LHCN-M2 (cell line): ENCODE measurements around the gene RRM1. TPM values are rescaled to one million over a fixed set of nuclear protein-coding genes. Genes with fewer than 3 reads are reported as not detected.
"Not testable (repeated sequence)": the region's sequence is repeated elsewhere in the genome, so short reads cannot be mapped to it uniquely, and the experiment has no call there.

Experiments
- DNase-seq: peaks from one replicate; pipeline ENCODE4 v3.0.0-alpha.2; 2012; ENCODE audit warnings: low read depth
- polyA plus RNA-seq: library from polyadenylated mRNA; unstranded; fragments of >200 nt; gene quantifications from one replicate; pipeline ENCODE4 v1.2.1, GENCODE V29; 2012; ENCODE audit warnings: missing spikeins
- total RNA-seq: library from RNA; depleted of rRNA; stranded (reverse); fragments of >200 nt; gene quantifications from 2 replicates; pipeline ENCODE4 v1.2.3, GENCODE V29; 2014; rRNA removed

Gene RRM1
- total RNA-seq: 186 and 200 TPM in 2 replicates
- 68.0 TPM for polyA plus RNA-seq

GRCh38 chr11:4094348-4095291 is at the start of gene RRM1:
RRM1 (plus strand) TSS chr11:4094799; CDS start chr11:4095013, 214 bp downstream.
- peak; percentile 97 for DNase-seq

DNA sequence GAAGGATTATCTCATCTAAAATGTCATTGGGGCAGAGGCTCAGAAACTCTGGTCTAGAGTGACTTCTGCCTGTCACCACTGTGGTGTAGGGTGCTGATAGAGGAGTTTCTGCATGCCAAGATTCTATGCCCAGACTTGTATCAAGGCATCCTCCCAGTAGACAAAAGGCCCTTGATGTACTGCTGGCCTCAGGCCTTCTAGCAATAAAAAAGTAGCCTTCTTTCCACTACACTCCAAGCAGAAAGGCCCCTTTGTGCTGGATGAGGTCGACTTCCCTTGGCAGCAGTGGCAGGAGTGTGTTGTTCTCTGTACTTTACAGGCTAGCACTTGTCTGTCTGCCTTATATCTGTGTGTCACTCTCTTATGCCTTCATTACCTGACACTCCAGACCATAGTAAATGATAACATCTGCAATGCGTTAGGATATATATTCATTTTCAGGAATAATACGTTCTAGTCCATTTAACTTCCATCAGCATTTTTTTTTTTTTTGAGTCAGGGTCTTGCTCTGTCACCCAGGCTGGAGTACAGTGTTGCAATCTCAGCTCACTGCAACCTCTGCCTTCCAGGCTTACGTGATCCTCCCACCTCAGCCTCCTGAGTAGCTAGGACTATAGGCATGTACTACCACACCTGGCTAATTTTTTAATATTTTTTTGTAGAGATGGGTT is 49.5 kb upstream of the RRM1 start:
- DNase-seq: no peak

DNA sequence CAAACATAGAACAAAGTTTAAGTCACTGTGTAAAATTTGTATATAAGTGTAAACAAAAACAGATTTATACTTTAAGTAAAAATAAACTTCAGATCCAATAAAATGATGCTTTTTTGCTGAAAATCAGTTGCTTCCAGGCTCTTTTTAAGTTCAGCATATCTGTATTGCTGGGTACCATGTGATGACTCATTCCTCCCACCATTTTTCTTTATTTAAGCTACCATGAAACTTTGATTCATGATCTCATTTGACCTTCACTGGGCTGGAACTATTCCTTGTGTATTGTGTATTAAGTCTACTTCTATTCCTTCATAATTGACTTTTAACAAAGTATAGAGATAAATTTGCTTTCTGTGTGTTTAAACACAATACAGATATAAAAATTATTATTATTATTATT is 46.3 kb upstream of the RRM1 start:
- no peak for DNase-seq

- DNase-seq: no peak
Observed at GRCh38 chr11:4049006-4049405, 45.6 kb upstream of the RRM1 start.

DNA sequence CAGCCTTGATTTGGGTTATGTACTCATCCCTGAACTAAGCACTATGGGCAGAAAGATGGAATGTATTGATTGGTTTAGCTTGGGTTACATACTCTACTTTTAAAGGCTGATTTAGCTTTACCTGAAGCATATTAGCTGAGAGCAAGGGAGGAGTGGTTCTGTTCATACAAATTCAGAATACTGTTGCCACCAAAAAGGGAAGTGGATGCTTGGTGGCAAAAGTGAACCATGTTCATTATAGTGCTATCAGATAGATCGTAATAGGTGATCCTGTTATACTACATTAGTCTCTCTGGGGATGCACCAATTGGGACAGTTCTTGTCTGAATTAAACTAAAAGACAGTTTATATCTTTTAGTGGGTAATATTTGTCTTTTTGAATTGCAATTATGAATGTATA is 44.5 kb upstream of the RRM1 start:
- DNase-seq: no peak

DNA sequence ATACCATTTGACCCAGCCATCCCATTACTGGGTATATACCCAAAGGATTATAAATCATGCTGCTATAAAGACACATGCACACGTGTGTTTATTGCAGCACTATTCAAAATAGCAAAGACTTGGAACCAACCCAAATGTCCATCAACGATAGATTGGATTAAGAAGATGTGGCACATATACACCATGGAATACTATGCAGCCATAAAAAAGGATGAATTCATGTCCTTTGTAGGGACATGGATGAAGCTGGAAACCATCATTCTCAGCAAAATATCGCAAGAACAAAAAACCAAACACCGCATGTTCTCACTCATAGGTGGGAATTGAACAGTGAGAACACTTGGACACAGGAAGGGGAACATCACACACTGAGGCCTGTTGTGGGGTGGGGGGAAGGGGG is 41.4 kb upstream of the RRM1 start:
- DNase-seq: not testable (repeated sequence)

GRCh38 chr11:4054643-4055042 is 40.0 kb upstream of the RRM1 start:
- no peak for DNase-seq

GRCh38 chr11:4059424-4059823 is 35.2 kb upstream of the RRM1 start:
- no peak for DNase-seq

DNA sequence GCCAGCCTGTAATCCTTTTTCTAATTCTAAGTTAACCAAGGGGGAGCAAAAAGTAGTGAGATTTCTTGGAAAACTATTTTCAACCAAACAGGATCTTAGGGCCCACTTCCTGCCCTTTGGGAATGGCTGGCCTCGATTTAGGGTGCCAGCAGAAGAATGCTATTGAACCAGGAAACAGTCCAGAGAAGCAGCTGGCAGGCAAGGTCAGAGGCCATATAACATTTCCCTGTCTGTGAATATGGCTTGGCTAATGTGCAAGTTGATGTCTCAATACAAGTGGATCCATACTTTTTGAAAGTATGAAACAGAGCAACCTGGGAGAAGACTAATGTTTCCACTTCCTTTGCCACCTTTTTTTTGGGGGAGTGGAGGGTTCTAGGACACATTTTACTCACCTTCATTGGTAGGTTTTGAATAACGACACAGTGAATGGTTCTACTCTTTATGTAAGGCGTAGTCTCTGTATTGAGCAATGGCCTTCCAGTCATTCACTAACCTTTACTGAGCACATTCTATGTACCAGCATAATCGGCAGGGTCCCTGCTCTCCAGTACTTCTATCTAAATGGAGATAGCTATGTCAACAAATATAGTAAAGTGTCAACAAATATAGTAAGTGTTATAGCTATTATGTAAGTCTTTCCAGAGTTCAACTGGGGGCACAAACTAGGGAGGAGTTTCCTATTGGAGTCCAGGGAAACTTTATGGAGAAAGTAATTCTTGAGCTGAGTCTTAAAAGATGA is 34.2 kb upstream of the RRM1 start:
- DNase-seq: no peak

- no peak for DNase-seq
Observed at GRCh38 chr11:4061700-4062099, 32.9 kb upstream of the RRM1 start.

DNA sequence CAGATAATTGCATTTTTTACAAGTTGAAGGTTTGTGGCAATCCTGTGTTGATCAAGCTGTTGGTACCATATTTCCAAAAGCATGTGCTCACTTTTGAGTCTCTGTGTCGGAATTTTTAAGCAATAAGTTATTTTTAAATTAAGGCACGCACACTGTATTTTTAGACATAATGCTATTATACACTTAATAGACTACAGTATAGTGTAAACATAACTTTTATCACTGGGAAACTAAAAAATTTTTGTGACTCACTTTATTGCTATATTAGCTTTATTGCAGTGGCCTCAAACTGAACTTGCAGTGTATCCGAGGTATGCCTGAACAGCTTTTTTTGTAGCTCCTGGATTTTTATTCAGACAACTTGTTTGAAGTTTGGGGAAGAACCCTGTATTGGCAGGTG is 31.3 kb upstream of the RRM1 start:
- no peak for DNase-seq

DNA sequence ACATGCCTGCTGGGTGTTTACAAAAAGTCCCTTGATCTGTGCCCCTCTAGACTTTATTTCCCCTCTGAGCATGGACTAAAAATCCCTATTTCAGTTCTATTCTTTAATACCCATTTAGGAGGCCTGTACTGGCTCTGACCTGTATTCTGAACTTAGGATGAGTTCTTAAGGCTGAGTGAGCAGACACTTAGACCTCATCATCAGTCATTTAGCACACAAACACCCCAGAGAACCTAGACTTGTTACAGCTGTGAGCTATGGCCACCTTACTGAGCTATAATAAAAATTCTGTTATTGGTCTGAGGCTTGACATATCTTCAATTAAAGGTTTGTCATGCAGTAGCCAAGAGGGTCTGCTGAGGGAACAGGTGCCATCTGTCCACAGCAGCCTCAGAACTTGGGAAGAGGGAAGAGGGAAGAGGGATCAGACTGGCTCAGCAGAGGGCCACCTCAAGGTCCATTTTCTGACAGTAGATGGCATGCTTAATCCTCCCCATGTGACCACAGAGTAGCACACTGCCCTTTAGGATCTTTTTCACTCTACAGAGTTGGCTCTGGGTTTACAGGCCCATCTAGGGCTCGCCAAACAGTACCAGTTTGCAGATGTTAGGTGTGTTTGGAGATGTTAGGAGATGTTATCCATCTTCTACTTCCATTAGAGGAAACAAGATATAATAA is 30.2 kb upstream of the RRM1 start:
- no peak for DNase-seq

- no peak for DNase-seq
Observed at GRCh38 chr11:4065086-4065485, 29.5 kb upstream of the RRM1 start.

- DNase-seq: no peak
Observed at GRCh38 chr11:4065601-4066377, 28.8 kb upstream of the RRM1 start.

DNA sequence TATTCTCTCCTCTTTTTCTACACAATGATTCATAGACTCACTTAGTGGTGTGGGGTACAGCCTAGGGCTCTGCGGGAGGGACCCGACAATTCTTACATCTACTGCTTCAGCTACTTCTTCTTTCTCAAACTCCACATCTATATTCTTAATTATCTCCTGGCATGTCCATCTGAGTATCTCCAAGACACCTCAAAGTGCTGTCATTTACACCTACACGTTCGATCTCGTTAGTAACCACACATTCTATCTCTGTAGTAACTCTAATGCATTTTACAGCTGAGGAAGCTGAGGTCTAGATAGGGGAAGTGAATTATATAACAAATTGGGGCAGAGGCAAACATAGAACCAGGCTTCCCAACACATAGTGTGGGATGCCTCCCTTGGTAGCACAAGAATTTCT is 27.7 kb upstream of the RRM1 start:
- DNase-seq: no peak

- DNase-seq: no peak
Observed at GRCh38 chr11:4068962-4069361, 25.6 kb upstream of the RRM1 start.

GRCh38 chr11:4071325-4071724 is 23.3 kb upstream of the RRM1 start:
- DNase-seq: no peak

DNA sequence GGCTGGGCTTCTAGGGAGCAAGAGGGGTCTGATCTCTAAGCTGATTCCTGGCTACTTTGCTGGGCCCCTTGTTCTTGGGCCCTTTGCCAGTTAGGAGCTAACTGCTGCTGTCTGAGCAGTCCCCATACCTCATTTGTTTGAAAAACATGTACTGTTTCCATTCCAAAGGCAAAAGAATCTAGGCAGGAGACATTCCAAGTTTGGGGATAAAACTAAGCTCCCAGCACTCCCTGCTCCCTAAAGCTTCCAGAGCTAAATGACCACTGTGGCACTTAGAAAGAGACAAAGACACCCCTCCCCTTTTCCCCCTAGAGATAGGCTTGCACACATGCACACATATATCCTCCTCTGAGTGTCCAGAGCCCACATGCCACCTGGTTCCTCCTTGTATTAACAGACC is 22.7 kb upstream of the RRM1 start:
- no peak for DNase-seq

- peak; percentile 71 for DNase-seq
Observed at GRCh38 chr11:4072668-4073285, 21.8 kb upstream of the RRM1 start.

- no peak for DNase-seq
Observed at GRCh38 chr11:4074266-4074665, 20.3 kb upstream of the RRM1 start.
